ENCODE data around the gene TGM5. TPM values are rescaled to one million over a fixed set of nuclear protein-coding genes. Genes with fewer than 3 reads are reported as not detected.

TGM5 gene
- total and polyA plus RNA-seq, 2 donors (not counting 1 experiment from before 2014, with no cell fraction given), result 0.42 TPM; not detected in 1

DNA sequence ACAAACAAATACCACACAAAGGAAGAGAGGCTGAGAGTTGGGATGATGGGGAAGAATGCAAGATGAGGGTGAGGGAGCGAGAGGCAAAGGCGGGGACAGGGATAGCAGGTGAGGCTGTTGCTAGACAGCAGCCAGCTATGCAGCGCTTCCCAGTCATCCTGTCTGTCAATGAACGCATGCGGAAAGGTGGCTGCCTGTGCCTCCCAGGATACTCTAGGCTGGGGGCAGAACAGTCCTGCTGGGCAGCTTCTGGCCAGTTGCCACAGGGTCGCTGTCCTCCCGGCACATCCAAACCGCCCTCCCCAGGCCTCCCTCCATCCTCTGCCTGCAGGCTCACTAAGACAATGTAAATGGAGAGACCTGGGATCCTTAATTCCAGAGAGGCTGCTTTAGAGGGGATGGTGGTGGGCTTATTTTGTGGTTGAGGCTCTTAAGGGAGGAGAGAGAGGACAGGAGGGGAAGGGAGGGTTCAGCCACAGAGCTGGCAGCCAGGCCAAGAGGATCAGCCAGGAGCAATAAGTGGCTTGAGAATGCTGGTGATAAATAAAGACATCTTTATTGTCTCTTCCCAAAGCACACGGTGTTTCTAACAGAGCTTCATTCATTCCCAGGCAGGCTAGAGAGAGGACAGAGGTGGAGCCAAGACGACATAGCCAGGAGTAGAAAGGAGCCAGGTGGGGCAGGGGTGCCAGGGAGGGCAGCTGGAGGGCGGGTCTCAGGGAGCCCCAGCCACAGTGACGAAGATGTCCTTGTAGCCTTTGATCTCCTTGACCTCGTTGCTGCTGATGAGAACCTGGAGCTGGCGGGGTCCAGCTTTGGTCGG is 9.2 kb upstream of the TGM5 start:
- peaks cover 0 to 1% (median 0%) of the 10 kb centered on the region in 3 donors for H3K9me3 ChIP-seq (ENCODE audit: control extremely low read depth in 1 of 3, control insufficient read depth in 2 of 3, insufficient read depth in 1 of 3, low read length in 2 of 3)
- H3K9ac ChIP-seq (ENCODE audit: low read length), result no peak overlapping the region
- no peak for TF ChIP-seq EZH2 (IDR thresholded peaks at IDR 0.05; ENCODE audit: borderline replicate concordance, insufficient read depth, low read depth, low read length, poor library complexity, severe bottlenecking)
- TF ChIP-seq, protein P1, sequence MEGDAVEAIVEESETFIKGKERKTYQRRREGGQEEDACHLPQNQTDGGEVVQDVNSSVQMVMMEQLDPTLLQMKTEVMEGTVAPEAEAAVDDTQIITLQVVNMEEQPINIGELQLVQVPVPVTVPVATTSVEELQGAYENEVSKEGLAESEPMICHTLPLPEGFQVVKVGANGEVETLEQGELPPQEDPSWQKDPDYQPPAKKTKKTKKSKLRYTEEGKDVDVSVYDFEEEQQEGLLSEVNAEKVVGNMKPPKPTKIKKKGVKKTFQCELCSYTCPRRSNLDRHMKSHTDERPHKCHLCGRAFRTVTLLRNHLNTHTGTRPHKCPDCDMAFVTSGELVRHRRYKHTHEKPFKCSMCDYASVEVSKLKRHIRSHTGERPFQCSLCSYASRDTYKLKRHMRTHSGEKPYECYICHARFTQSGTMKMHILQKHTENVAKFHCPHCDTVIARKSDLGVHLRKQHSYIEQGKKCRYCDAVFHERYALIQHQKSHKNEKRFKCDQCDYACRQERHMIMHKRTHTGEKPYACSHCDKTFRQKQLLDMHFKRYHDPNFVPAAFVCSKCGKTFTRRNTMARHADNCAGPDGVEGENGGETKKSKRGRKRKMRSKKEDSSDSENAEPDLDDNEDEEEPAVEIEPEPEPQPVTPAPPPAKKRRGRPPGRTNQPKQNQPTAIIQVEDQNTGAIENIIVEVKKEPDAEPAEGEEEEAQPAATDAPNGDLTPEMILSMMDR (IDR thresholded peaks at IDR 0.05), result no peak
- DNase-seq, result no peak
- Mint-ChIP-seq H3K27ac (no peak overlapping the region), H3K27me3 (no peaks in the 10 kb centered on the region), H3K4me1 (peaks cover 21% of the 10 kb centered on the region), H3K4me3 (no peak overlapping the region), H3K9me3 (ENCODE audit: insufficient read depth) (peaks cover 8% of the 10 kb centered on the region)
- ATAC-seq (ENCODE audit: low read depth), result no peak
- intact Hi-C loops (cut with micrococcal nuclease), result no loop called here
- H3K36me3 ChIP-seq (replicated peaks in 1 of 2; ENCODE audit: control extremely low read depth in 1 of 2, control insufficient read depth in 1 of 2, extremely low read depth in 1 of 2, insufficient read depth in 2 of 2, low read length in 1 of 2), result no peaks in the 10 kb centered on the region
- no peaks in the 10 kb centered on the region for H4K20me1 ChIP-seq (ENCODE audit: control insufficient read depth, insufficient read depth, low read length, poor library complexity, severe bottlenecking)
- H2AFZ ChIP-seq (ENCODE audit: insufficient read depth, low read depth, low read length, poor library complexity, severe bottlenecking), result no peak overlapping the region
- no peak overlapping the region for H3K4me2 ChIP-seq (replicated peaks; ENCODE audit: low read depth, low read length, poor library complexity, severe bottlenecking)
- WGBS (ENCODE audit: insufficient coverage), result 84% methylated on average over 13 of the region's 15 CpGs
- ChIA-PET CTCF (interaction anchor here (0.6 to 2.0 kb wide), 2 partner anchors 10 to 786 kb away, joined by 4 to 10 read pairs; no protein-coding TSS in a partner anchor), POLR2A (no interaction called here)
- H3K79me2 ChIP-seq (ENCODE audit: control insufficient read depth, insufficient read depth, low read length), result no peaks in the 10 kb centered on the region
- no peak overlapping the region for H3K4me3 ChIP-seq (ENCODE audit: control extremely low read depth in 1 of 5, extremely low read depth in 1 of 5, insufficient read depth in 1 of 5, low read depth in 2 of 5, low read length in 4 of 5)
- no peak overlapping the region for H3K27ac ChIP-seq (ENCODE audit: low read length in 2 of 2)
- no peaks in the 10 kb centered on the region for H3K27me3 ChIP-seq (replicated peaks in 1 of 4; ENCODE audit: control extremely low read depth in 1 of 4, control insufficient read depth in 3 of 4, insufficient read depth in 4 of 4, low read length in 3 of 4)
- peaks cover 5 to 11% of the 10 kb centered on the region in 2 donors for H3K4me1 ChIP-seq (ENCODE audit: control insufficient read depth in 2 of 2, insufficient read depth in 2 of 2, low read length in 2 of 2)

DNA sequence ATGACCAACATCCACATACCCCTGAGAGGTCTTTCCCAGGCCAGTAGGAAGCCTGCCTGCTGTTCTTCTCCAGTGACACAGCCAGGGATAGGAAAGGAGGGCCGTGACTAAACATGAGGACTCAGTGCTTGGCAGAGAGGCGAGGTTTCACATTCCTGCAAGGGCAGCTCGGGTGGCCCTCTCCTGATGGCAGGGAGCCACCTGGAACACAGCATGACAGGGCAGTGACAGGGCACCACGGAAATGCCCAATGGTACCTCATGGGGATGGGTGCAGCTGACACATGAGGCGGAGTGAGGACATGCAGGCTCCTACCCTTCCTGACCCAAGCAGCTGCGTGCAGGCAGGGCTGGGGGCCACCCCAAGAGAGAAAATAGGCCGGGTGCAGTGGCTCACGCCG is 7.4 kb upstream of the TGM5 start:
- Mint-ChIP-seq H3K4me3 (no peak overlapping the region), H3K9me3 (ENCODE audit: insufficient read depth) (peaks cover 8% of the 10 kb centered on the region), H3K27ac (no peak overlapping the region), H3K27me3 (no peaks in the 10 kb centered on the region), H3K4me1 (peaks cover 39% of the 10 kb centered on the region)
- CTCF ChIA-PET, result interaction anchor here (1.1 kb wide), 1 partner anchor 49 kb away, joined by 4 read pairs; no protein-coding TSS in a partner anchor
- H3K9me3 ChIP-seq (ENCODE audit: control extremely low read depth in 1 of 3, control insufficient read depth in 2 of 3, insufficient read depth in 1 of 3, low read length in 2 of 3), result peaks cover 0 to 3% (median 0%) of the 10 kb centered on the region in 3 donors
- WGBS (ENCODE audit: insufficient coverage), result 94% methylated on average over 5 of the region's 9 CpGs
- DNase-seq (no peak), ATAC-seq (ENCODE audit: low read depth) (no peak)
- H2AFZ ChIP-seq (ENCODE audit: insufficient read depth, low read depth, low read length, poor library complexity, severe bottlenecking), result no peak overlapping the region
- no peaks in the 10 kb centered on the region for H4K20me1 ChIP-seq (ENCODE audit: control insufficient read depth, insufficient read depth, low read length, poor library complexity, severe bottlenecking)
- H3K4me1 ChIP-seq (ENCODE audit: control insufficient read depth in 2 of 2, insufficient read depth in 2 of 2, low read length in 2 of 2), result peaks cover 23 to 28% of the 10 kb centered on the region in 2 donors
- no peaks in the 10 kb centered on the region for H3K79me2 ChIP-seq (ENCODE audit: control insufficient read depth, insufficient read depth, low read length)
- H3K36me3 ChIP-seq (replicated peaks in 1 of 2; ENCODE audit: control extremely low read depth in 1 of 2, control insufficient read depth in 1 of 2, extremely low read depth in 1 of 2, insufficient read depth in 2 of 2, low read length in 1 of 2), result no peaks in the 10 kb centered on the region
- H3K27ac ChIP-seq (ENCODE audit: low read length in 2 of 2), result no peak overlapping the region
- POLR2A ChIA-PET, result no interaction called here
- no peak for TF ChIP-seq EZH2 (IDR thresholded peaks at IDR 0.05; ENCODE audit: borderline replicate concordance, insufficient read depth, low read depth, low read length, poor library complexity, severe bottlenecking)
- TF ChIP-seq, protein P1 (IDR thresholded peaks at IDR 0.05), result no peak
- H3K9ac ChIP-seq (ENCODE audit: low read length), result no peak overlapping the region
- H3K4me3 ChIP-seq (ENCODE audit: control extremely low read depth in 1 of 5, extremely low read depth in 1 of 5, insufficient read depth in 1 of 5, low read depth in 2 of 5, low read length in 4 of 5), result no peak overlapping the region
- intact Hi-C loops (cut with micrococcal nuclease), result no loop called here
- H3K27me3 ChIP-seq (replicated peaks in 1 of 4; ENCODE audit: control extremely low read depth in 1 of 4, control insufficient read depth in 3 of 4, insufficient read depth in 4 of 4, low read length in 3 of 4), result no peaks in the 10 kb centered on the region
- no peak overlapping the region for H3K4me2 ChIP-seq (replicated peaks; ENCODE audit: low read depth, low read length, poor library complexity, severe bottlenecking)
